Hematopoietic multipotent progenitor cell treated with erythropoietin and hydrocortisone succinate and interleukin-3 and kit ligand, for 15 days (in vitro differentiated cells): Measurements from ENCODE around the gene RFFL.
"Not testable (repeated sequence)": the region's sequence is repeated elsewhere in the genome, so short reads cannot be mapped to it uniquely, and the experiment has no call there.

Experiments used
- DNase-seq: peaks from one replicate; pipeline ENCODE4 v3.0.0-alpha.2; 2015; ENCODE audit warnings: low spot score

The RFFL gene

GRCh38 chr17:35006345-35006744, 57.2 kb downstream of the RFFL start:
- DNase-seq = no peak

GRCh38 chr17:35003778-35004177, 59.7 kb downstream of the RFFL start:
- no peak for DNase-seq

GRCh38 chr17:35002876-35003551, 60.5 kb downstream of the RFFL start:
- no peak for DNase-seq

GRCh38 chr17:35001549-35001948, 62.0 kb downstream of the RFFL start:
- no peak for DNase-seq

- not testable (repeated sequence) for DNase-seq
Observed at GRCh38 chr17:35000965-35001364, 62.5 kb downstream of the RFFL start.

- no peak for DNase-seq
Observed at GRCh38 chr17:34999456-34999855, 64.1 kb downstream of the RFFL start.

- peak; percentile 77 for DNase-seq
Observed at GRCh38 chr17:34998205-34998604, 65.3 kb downstream of the RFFL start.

- DNase-seq = no peak
Observed at GRCh38 chr17:34997355-34997862, 66.1 kb downstream of the RFFL start.

- DNase-seq = no peak
Observed at GRCh38 chr17:34996422-34997285, 66.9 kb downstream of the RFFL start.

GRCh38 chr17:34993031-34993430, 70.5 kb downstream of the RFFL start:
- no peak for DNase-seq

GRCh38 chr17:34991606-34992005, 71.9 kb downstream of the RFFL start:
- no peak for DNase-seq

GRCh38 chr17:34990921-34991365, 72.6 kb downstream of the RFFL start:
- DNase-seq = no peak

- no peak for DNase-seq
Observed at GRCh38 chr17:34989473-34989872, 74.0 kb downstream of the RFFL start.

GRCh38 chr17:34988644-34989043, 74.9 kb downstream of the RFFL start:
- no peak for DNase-seq

- no peak for DNase-seq
Observed at GRCh38 chr17:34987232-34987631, 76.3 kb downstream of the RFFL start.

- DNase-seq = peak; percentile 25
Observed at GRCh38 chr17:34981538-34982241, 81.8 kb downstream of the RFFL start.

- DNase-seq = peak; percentile 66
Observed at GRCh38 chr17:34980681-34981537, 82.6 kb downstream of the RFFL start.

- DNase-seq = peak; percentile 91
Observed at GRCh38 chr17:34980353-34980680, 83.2 kb downstream of the RFFL start, which contains the start of gene LIG3. TSS of gene LIG3 (plus strand) at chr17:34980512. CDS start at chr17:34983006, 2,494 bp downstream.

- DNase-seq = no peak
Observed at GRCh38 chr17:34979650-34980352, 83.7 kb downstream of the RFFL start.

- no peak for DNase-seq
Observed at GRCh38 chr17:34979153-34979552, 84.4 kb downstream of the RFFL start.
